WTC11 (cell line): Measurements from ENCODE around the gene GPR37L1. TPM values are rescaled to one million over a fixed set of nuclear protein-coding genes. Genes with fewer than 3 reads are reported as not detected.

ENCODE experiments used
- ARID4B ChIP-seq: sonication (generic); formaldehyde crosslinking; IDR thresholded peaks from 2 replicates; pipeline ENCODE4 v1.8.0; 2023; ENCODE audit warnings: missing genetic modification reagents, mild to moderate bottlenecking, borderline replicate concordance
- ATF1 ChIP-seq: sonication (generic); formaldehyde crosslinking; IDR thresholded peaks from 2 replicates; pipeline ENCODE4 v1.8.1; 2023; ENCODE audit warnings: mild to moderate bottlenecking, moderate library complexity, missing genetic modification reagents
- ELF4 ChIP-seq: sonication (generic); formaldehyde crosslinking; IDR thresholded peaks from 2 replicates; pipeline ENCODE4 v1.8.1; 2022; ENCODE audit warnings: low read depth, mild to moderate bottlenecking, moderate library complexity, missing genetic modification reagents
- ERG ChIP-seq: fragments of 250-450 bp; sonication (Bioruptor Pico); IDR thresholded peaks from 2 replicates; pipeline ENCODE4 v1.8.0; 2021; ENCODE audit warnings: mild to moderate bottlenecking
- ESRRA ChIP-seq: sonication (generic); formaldehyde crosslinking; IDR thresholded peaks from 2 replicates; pipeline ENCODE4 v1.8.1; 2022; ENCODE audit warnings: mild to moderate bottlenecking, missing genetic modification reagents, borderline replicate concordance
- FOXK1 ChIP-seq: sonication (generic); formaldehyde crosslinking; IDR thresholded peaks from 2 replicates; pipeline ENCODE4 v1.8.0; 2022; ENCODE audit warnings: mild to moderate bottlenecking, moderate library complexity, missing genetic modification reagents
- FOXP4 ChIP-seq: sonication (generic); formaldehyde crosslinking; IDR thresholded peaks from 2 replicates; pipeline ENCODE4 v1.8.0; 2022; ENCODE audit warnings: mild to moderate bottlenecking, missing genetic modification reagents
- IRF2 ChIP-seq: sonication (generic); formaldehyde crosslinking; IDR thresholded peaks from 2 replicates; pipeline ENCODE4 v1.8.0; 2022; ENCODE audit warnings: low read depth, missing genetic modification reagents, borderline replicate concordance
- MAX ChIP-seq: sonication (generic); formaldehyde crosslinking; IDR thresholded peaks from 2 replicates; pipeline ENCODE4 v1.8.0; 2022; ENCODE audit warnings: mild to moderate bottlenecking, missing genetic modification reagents
- MXD4 ChIP-seq: fragments of 250-450 bp; sonication (Bioruptor Pico); IDR thresholded peaks from 2 replicates; pipeline ENCODE4 v1.8.0; 2021; ENCODE audit warnings: mild to moderate bottlenecking, moderate library complexity, borderline replicate concordance
- RORB ChIP-seq: fragments of 250-450 bp; sonication (Bioruptor Pico); IDR thresholded peaks from 2 replicates; pipeline ENCODE4 v1.9.0; 2021; ENCODE audit warnings: mild to moderate bottlenecking
- SMAD3 ChIP-seq: sonication (generic); formaldehyde crosslinking; IDR thresholded peaks from 2 replicates; pipeline ENCODE4 v1.8.0; 2022; ENCODE audit warnings: missing genetic modification reagents, mild to moderate bottlenecking, borderline replicate concordance
- SP1 ChIP-seq: sonication (generic); formaldehyde crosslinking; conservative IDR thresholded peaks from 2 replicates; pipeline ENCODE4 v1.8.1; 2022; ENCODE audit warnings: missing genetic modification reagents
- TCF7 ChIP-seq: sonication (generic); formaldehyde crosslinking; IDR thresholded peaks from 2 replicates; pipeline ENCODE4 v1.8.0; 2022; ENCODE audit warnings: mild to moderate bottlenecking, low read depth, missing genetic modification reagents, moderate library complexity
- TEAD4 ChIP-seq: sonication (generic); formaldehyde crosslinking; IDR thresholded peaks from 2 replicates; pipeline ENCODE4 v1.8.0; 2022; ENCODE audit warnings: mild to moderate bottlenecking, missing genetic modification reagents
- ZNF263 ChIP-seq: sonication (generic); formaldehyde crosslinking; IDR thresholded peaks from 2 replicates; pipeline ENCODE4 v1.8.1; 2022; ENCODE audit warnings: low read depth, mild to moderate bottlenecking, moderate library complexity, missing genetic modification reagents
- ZNF416 ChIP-seq: fragments of 250-450 bp; sonication (Bioruptor Pico); IDR thresholded peaks from 2 replicates; pipeline ENCODE4 v1.9.0; 2021; ENCODE audit warnings: mild to moderate bottlenecking, inconsistent platforms
- ZNF423 ChIP-seq: fragments of 250-450 bp; sonication (Bioruptor Pico); IDR thresholded peaks from 2 replicates; pipeline ENCODE4 v2.1.2; 2022; ENCODE audit warnings: mild to moderate bottlenecking, moderate library complexity
- ZNF512 ChIP-seq: sonication (generic); formaldehyde crosslinking; IDR thresholded peaks from 2 replicates; pipeline ENCODE4 v1.8.1; 2022; ENCODE audit warnings: missing genetic modification reagents, borderline replicate concordance
- total RNA-seq: library from RNA; stranded (reverse); gene quantifications from 3 replicates; pipeline ENCODE4 v1.2.3, GENCODE V29; 2021
- TF ChIP-seq, protein P1 (sequence below): sonication (generic); formaldehyde crosslinking; conservative IDR thresholded peaks from 2 replicates; pipeline ENCODE4 v1.8.1; 2023; ENCODE audit warnings: mild to moderate bottlenecking, low read depth, missing genetic modification reagents, moderate library complexity
- TF ChIP-seq, protein P2 (sequence below): fragments of 250-450 bp; sonication (Bioruptor Pico); conservative IDR thresholded peaks from 2 replicates; pipeline ENCODE4 v1.9.0; 2021; ENCODE audit warnings: mild to moderate bottlenecking
- TF ChIP-seq, protein P3 (sequence below): sonication (generic); formaldehyde crosslinking; IDR thresholded peaks from 2 replicates; pipeline ENCODE4 v1.8.1; 2023; ENCODE audit warnings: mild to moderate bottlenecking, moderate library complexity, missing genetic modification reagents

Gene GPR37L1
- total RNA-seq, 1 experiment from 2014 or later: 0.07 TPM

DNA sequence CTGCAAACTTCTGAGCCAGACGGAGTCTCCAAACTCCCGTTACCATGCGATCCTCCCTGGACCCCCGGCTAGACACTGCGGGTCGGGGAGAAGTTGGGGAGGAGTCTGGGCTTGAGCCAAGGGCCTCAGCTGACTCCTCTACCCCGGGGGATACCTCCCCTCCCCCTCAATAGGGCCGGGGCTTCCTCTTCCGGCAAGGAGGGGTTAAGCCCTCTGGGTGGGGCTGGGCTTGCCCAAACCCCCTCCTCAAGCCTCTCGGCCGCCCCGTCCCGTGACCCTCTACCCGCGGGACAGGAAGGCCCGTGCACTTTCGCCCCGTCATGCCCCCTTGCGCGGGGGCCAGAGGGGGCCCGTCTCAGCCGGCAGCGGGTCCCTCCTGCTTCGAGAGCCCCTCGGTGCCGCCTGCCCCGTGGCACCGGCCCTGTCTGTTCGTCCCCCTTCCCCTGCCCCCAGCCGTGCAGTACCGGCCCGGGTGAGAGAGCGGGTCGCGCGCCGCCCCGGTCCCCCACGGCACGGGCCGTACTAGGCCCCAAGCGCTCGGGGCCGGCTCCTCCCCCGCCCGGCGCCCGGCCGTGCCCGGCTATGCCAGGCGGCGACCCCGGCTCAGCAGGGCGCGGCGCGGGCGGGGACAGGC, 21.2 kb downstream of the GPR37L1 start (continued):
- no peak for TF ChIP-seq ESRRA (CRISPR knock-in tag)
- 0 out of 2 replicates have a peak, but pooled peaks have one; percentile 29 for TF ChIP-seq MAX (CRISPR knock-in tag)
- TF ChIP-seq FOXK1 (CRISPR knock-in tag): peak; percentile 25; the same call in 1 of the 2 replicates
- TF ChIP-seq, protein P1, sequence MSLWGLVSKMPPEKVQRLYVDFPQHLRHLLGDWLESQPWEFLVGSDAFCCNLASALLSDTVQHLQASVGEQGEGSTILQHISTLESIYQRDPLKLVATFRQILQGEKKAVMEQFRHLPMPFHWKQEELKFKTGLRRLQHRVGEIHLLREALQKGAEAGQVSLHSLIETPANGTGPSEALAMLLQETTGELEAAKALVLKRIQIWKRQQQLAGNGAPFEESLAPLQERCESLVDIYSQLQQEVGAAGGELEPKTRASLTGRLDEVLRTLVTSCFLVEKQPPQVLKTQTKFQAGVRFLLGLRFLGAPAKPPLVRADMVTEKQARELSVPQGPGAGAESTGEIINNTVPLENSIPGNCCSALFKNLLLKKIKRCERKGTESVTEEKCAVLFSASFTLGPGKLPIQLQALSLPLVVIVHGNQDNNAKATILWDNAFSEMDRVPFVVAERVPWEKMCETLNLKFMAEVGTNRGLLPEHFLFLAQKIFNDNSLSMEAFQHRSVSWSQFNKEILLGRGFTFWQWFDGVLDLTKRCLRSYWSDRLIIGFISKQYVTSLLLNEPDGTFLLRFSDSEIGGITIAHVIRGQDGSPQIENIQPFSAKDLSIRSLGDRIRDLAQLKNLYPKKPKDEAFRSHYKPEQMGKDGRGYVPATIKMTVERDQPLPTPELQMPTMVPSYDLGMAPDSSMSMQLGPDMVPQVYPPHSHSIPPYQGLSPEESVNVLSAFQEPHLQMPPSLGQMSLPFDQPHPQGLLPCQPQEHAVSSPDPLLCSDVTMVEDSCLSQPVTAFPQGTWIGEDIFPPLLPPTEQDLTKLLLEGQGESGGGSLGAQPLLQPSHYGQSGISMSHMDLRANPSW (CRISPR knock-in tag): no peak
- no peak for TF ChIP-seq RORB (CRISPR knock-in tag)
- no peak for TF ChIP-seq SMAD3 (CRISPR knock-in tag)
- TF ChIP-seq ERG (CRISPR knock-in tag): no peak
- TF ChIP-seq ZNF263: peak; percentile 78; the same call in 1 of the 2 replicates
- TF ChIP-seq ARID4B (CRISPR knock-in tag): no peak
- no peak for TF ChIP-seq ZNF416 (CRISPR knock-in tag)
- TF ChIP-seq, protein P2, sequence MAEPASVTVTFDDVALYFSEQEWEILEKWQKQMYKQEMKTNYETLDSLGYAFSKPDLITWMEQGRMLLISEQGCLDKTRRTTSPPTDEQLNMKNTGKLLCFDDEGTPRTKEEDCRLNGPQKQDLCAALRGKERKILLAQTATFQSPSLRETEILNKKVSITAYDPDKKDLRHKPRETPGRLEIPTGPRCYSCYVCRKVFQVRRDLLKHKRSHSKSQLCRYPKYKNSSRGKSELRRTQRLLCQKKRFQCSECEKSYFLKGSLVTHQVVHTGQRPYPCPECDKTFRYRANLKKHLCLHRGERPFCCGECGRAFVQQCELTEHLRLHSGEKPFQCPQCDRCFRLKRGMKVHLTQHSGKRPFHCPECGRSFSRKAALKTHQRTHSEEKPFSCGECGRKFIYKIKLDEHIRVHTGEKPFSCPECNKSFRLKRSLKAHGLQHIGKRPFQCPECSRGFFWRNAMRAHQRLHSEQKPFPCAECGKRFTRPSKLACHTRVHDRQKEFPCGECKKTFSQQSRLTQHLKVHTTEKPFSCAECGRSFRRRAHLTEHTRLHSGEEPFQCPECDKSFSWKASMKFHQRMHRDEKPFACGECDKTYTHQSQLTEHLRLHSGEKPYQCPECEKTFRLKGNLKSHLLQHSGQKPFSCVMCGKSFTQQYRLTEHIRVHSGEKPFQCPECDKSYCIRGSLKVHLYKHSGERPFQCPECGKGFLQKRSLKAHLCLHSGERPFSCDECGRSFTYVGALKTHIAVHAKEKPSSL (CRISPR knock-in tag): no peak
- TF ChIP-seq FOXP4 (CRISPR knock-in tag): 0 out of 2 replicates have a peak, but pooled peaks have one; percentile 50
- no peak for TF ChIP-seq MXD4
- TF ChIP-seq ZNF423 (CRISPR knock-in tag): no peak
- TF ChIP-seq ELF4 (CRISPR knock-in tag): no peak
- peak; percentile 72; the same call in 1 of the 2 replicates for TF ChIP-seq ATF1 (CRISPR knock-in tag)
- no peak for TF ChIP-seq IRF2 (CRISPR knock-in tag)
- TF ChIP-seq TCF7 (CRISPR knock-in tag): 0 out of 2 replicates have a peak, but pooled peaks have one; percentile 23
- TF ChIP-seq, protein P3, sequence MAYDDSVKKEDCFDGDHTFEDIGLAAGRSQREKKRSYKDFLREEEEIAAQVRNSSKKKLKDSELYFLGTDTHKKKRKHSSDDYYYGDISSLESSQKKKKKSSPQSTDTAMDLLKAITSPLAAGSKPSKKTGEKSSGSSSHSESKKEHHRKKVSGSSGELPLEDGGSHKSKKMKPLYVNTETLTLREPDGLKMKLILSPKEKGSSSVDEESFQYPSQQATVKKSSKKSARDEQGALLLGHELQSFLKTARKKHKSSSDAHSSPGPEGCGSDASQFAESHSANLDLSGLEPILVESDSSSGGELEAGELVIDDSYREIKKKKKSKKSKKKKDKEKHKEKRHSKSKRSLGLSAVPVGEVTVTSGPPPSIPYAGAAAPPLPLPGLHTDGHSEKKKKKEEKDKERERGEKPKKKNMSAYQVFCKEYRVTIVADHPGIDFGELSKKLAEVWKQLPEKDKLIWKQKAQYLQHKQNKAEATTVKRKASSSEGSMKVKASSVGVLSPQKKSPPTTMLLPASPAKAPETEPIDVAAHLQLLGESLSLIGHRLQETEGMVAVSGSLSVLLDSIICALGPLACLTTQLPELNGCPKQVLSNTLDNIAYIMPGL (CRISPR knock-in tag): peak; percentile 43; the same call in 1 of the 2 replicates
- no peak for TF ChIP-seq TEAD4
- TF ChIP-seq SP1: peak; percentile 41; the same call in 1 of the 2 replicates
- no peak for TF ChIP-seq ZNF512
